Stimulated activated memory B cell treated with anti-CD40 and anti-IgM and Interleukin-4, amounts not matched to agents 10 μg/mL and 1 μg/mL and 100 μg/mL, for 72 hours (primary cell): ENCODE measurements around the gene UBA5.
"Not testable (repeated sequence)": the region's sequence is repeated elsewhere in the genome, so short reads cannot be mapped to it uniquely, and the experiment has no call there.

ENCODE experiments used
- ATAC-seq: fragments of 150-1000 bp; cut with Tn5 transposase; 2 replicates; pipeline ENCODE4 v1.10.0; 2021
- H3K27ac Mint-ChIP-seq: one replicate; pipeline ENCODE4 v1.8.0; 2022; ENCODE audit warnings: mild to moderate bottlenecking, mixed read lengths
- H3K27me3 Mint-ChIP-seq: one replicate; pipeline ENCODE4 v1.8.0; 2022; ENCODE audit warnings: mixed read lengths
- H3K36me3 Mint-ChIP-seq: one replicate; pipeline ENCODE4 v1.8.0; 2022; ENCODE audit warnings: mixed read lengths
- H3K4me1 Mint-ChIP-seq: one replicate; pipeline ENCODE4 v1.8.0; 2022; ENCODE audit warnings: mixed read lengths
- H3K4me3 Mint-ChIP-seq: one replicate; pipeline ENCODE4 v1.8.0; 2022; ENCODE audit warnings: mild to moderate bottlenecking, moderate library complexity, mixed read lengths
- H3K9me3 Mint-ChIP-seq: one replicate; pipeline ENCODE4 v1.8.0; 2022; ENCODE audit warnings: mixed read lengths

UBA5 gene

GRCh38 chr3:132660052-132660810 lies at the start of gene UBA5:
Gene UBA5 (plus strand): TSS chr3:132660329. CDS start chr3:132660538, 209 bp downstream.
- ATAC-seq: peak; percentile 88
- Mint-ChIP-seq H3K9me3 (no peaks in the 10 kb centered on the region), H3K36me3 (peaks cover 15% of the 10 kb centered on the region), H3K4me1 (peaks cover 56% of the 10 kb centered on the region), H3K27me3 (no peaks in the 10 kb centered on the region), H3K4me3 (peak within 1 kb of the TSS; percentile 95), H3K27ac (peak within 1 kb of the TSS; percentile 96)

DNA sequence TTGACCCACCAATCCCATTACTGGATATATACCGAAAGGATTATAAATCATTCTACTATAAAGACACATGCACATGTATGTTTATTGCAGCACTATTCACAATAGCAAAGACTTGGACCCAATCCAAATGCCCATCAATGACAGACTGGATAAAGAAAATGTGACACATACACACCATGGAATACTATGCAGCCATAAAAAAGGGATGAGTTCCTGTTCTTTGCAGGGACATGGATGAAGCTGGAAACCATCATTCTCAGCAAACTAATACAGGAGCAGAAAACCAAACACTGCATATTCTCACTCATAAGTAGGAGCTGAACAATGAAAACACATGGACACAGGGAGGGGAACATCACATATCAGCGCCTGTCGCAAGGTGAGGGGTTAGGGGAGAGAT lies 44.8 kb upstream of the UBA5 start:
- not testable (repeated sequence) for H3K9me3 Mint-ChIP-seq, ATAC-seq, H3K4me3 Mint-ChIP-seq, H3K27me3 Mint-ChIP-seq, H3K27ac Mint-ChIP-seq, H3K4me1 Mint-ChIP-seq
- H3K36me3 Mint-ChIP-seq: peaks cover 55% of the 10 kb centered on the region

DNA sequence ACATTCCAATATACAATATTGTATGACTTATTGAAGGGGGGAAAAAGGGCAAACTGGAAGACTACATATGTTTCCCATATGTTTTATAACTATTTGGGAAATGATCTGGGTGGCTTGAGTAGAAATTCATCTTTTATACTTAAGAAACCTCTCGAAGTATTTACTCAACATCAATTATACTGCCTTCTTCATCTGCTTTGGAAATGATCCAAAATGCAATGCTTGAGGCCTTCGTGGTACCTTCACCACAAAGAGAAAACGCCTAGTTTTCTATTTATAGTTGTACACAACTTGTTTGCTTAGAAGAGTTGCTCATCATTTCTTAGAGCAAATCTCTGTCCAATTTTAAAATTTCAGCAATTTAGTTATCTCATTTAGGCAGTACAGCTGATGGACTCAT lies 44.2 kb upstream of the UBA5 start:
- peaks cover 6% of the 10 kb centered on the region for H3K4me1 Mint-ChIP-seq
- H3K9me3 Mint-ChIP-seq: peaks cover 5% of the 10 kb centered on the region
- H3K4me3 Mint-ChIP-seq: no peak overlapping the region
- H3K36me3 Mint-ChIP-seq: peaks cover 56% of the 10 kb centered on the region
- no peaks in the 10 kb centered on the region for H3K27me3 Mint-ChIP-seq
- no peak for ATAC-seq
- H3K27ac Mint-ChIP-seq: no peak overlapping the region

GRCh38 chr3:132616780-132617179 lies 43.3 kb upstream of the UBA5 start:
- no peak for ATAC-seq
- H3K4me1 Mint-ChIP-seq: no peaks in the 10 kb centered on the region
- no peak overlapping the region for H3K4me3 Mint-ChIP-seq
- H3K27me3 Mint-ChIP-seq: no peaks in the 10 kb centered on the region
- H3K9me3 Mint-ChIP-seq: peaks cover 5% of the 10 kb centered on the region
- no peak overlapping the region for H3K27ac Mint-ChIP-seq
- peaks cover 53% of the 10 kb centered on the region for H3K36me3 Mint-ChIP-seq

DNA sequence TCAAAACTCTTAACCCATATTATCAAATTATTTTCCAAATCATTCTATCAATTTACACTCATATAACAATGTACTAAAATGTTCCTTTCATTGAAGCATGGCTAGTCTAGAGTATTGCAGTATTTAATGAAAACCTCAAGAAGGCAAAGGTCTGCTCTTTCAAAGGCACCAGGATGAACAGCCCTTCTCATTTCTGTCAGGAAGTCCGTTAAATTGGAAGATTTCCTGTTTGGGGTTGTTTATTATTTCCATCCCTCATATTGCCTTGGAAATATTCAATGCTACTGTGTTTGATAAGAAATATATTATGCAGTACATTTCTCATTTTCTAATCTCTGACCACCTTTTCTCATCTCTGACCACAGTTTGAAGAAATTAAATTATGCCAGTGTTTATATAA lies 38.0 kb upstream of the UBA5 start:
- H3K4me3 Mint-ChIP-seq: no peak overlapping the region
- H3K27ac Mint-ChIP-seq: no peak overlapping the region
- no peak for ATAC-seq
- peaks cover 45% of the 10 kb centered on the region for H3K36me3 Mint-ChIP-seq
- peaks cover 8% of the 10 kb centered on the region for H3K4me1 Mint-ChIP-seq
- H3K9me3 Mint-ChIP-seq: no peaks in the 10 kb centered on the region
- H3K27me3 Mint-ChIP-seq: no peaks in the 10 kb centered on the region

DNA sequence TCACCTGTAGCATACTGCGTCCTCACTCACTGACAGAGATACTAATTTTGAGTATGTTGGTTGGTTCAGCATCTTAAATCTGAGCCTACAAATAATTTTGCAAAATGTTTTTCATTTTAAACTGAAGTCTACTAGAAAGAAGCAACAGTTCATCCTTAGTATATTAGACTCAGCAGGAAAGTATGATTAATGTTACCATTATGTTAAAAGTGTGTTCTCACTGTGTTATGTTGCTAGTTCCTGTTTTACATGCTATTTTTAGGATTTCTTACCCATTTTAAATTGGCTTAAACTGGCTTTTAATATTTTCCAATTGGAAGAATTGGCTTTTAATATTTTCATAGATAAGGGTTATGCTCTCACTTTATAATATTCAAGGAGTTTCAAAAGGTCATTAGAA lies 37.4 kb upstream of the UBA5 start:
- H3K27me3 Mint-ChIP-seq: no peaks in the 10 kb centered on the region
- no peak for ATAC-seq
- no peak overlapping the region for H3K27ac Mint-ChIP-seq
- no peak overlapping the region for H3K4me3 Mint-ChIP-seq
- H3K4me1 Mint-ChIP-seq: peaks cover 8% of the 10 kb centered on the region
- peaks cover 45% of the 10 kb centered on the region for H3K36me3 Mint-ChIP-seq
- no peaks in the 10 kb centered on the region for H3K9me3 Mint-ChIP-seq

DNA sequence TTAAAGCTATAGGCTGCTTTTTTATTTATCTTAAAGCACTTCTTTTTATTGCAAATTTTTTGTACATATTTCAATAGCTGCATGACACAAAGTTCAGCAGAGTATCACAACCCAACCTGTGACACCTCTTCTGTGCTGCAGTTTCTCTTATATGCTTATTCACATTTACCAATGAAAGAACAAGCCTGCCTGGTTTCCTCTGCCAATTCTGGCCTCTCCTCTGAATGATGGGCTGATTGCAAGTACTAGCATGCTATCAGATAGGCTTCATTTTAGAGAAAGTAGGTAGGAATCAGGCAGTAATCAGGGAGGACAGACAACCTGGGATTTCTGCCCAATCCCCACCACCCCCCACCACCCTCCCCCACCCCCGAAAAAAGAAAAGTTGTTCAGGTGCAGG lies 36.5 kb upstream of the UBA5 start:
- peaks cover 50% of the 10 kb centered on the region for H3K36me3 Mint-ChIP-seq
- no peak overlapping the region for H3K27ac Mint-ChIP-seq
- H3K4me3 Mint-ChIP-seq: no peak overlapping the region
- no peaks in the 10 kb centered on the region for H3K27me3 Mint-ChIP-seq
- no peak for ATAC-seq
- no peaks in the 10 kb centered on the region for H3K9me3 Mint-ChIP-seq
- H3K4me1 Mint-ChIP-seq: peaks cover 8% of the 10 kb centered on the region

- Mint-ChIP-seq H3K9me3 (no peaks in the 10 kb centered on the region), H3K4me3 (no peak overlapping the region), H3K4me1 (peaks cover 8% of the 10 kb centered on the region), H3K27me3 (no peaks in the 10 kb centered on the region), H3K36me3 (peaks cover 55% of the 10 kb centered on the region), H3K27ac (no peak overlapping the region)
- ATAC-seq: no peak
These were observed 35.3 kb upstream of the UBA5 start for GRCh38 chr3:132624790-132625189.

DNA sequence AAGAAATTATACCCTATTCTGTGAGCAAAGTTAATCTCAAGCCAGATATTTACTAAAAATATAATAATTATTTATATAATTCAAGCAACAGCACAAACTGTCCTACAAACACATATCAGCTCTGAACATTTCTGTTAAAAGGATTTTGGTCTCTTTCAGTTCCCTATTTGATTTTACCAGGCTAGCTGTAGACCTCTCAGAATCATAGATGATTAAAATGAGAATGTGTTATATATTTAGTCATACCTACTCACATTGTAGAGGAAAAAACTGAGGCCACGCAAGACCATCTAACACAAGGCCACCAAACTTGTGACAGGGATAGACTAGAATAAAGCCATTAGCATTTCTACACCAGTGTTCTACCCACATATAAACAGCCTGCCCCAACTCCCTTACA lies 34.5 kb upstream of the UBA5 start:
- peaks cover 55% of the 10 kb centered on the region for H3K36me3 Mint-ChIP-seq
- H3K9me3 Mint-ChIP-seq: no peaks in the 10 kb centered on the region
- no peaks in the 10 kb centered on the region for H3K27me3 Mint-ChIP-seq
- H3K27ac Mint-ChIP-seq: peak overlapping the region; percentile 75
- no peak overlapping the region for H3K4me3 Mint-ChIP-seq
- peaks cover 8% of the 10 kb centered on the region for H3K4me1 Mint-ChIP-seq
- peak; percentile 73 for ATAC-seq

GRCh38 chr3:132626955-132627354 lies 33.2 kb upstream of the UBA5 start:
- Mint-ChIP-seq H3K9me3 (no peaks in the 10 kb centered on the region), H3K36me3 (peaks cover 46% of the 10 kb centered on the region), H3K4me1 (peaks cover 8% of the 10 kb centered on the region), H3K4me3 (no peak overlapping the region), H3K27ac (no peak overlapping the region), H3K27me3 (no peaks in the 10 kb centered on the region)
- ATAC-seq: no peak

- Mint-ChIP-seq H3K9me3 (no peaks in the 10 kb centered on the region), H3K27me3 (no peaks in the 10 kb centered on the region), H3K4me1 (peaks cover 8% of the 10 kb centered on the region), H3K27ac (no peak overlapping the region), H3K36me3 (peaks cover 51% of the 10 kb centered on the region), H3K4me3 (no peak overlapping the region)
- no peak for ATAC-seq
These were observed 32.0 kb upstream of the UBA5 start for GRCh38 chr3:132628157-132628556.

- no peak for ATAC-seq
- Mint-ChIP-seq H3K4me3 (no peak overlapping the region), H3K36me3 (peaks cover 58% of the 10 kb centered on the region), H3K27me3 (no peaks in the 10 kb centered on the region), H3K9me3 (no peaks in the 10 kb centered on the region), H3K27ac (no peak overlapping the region), H3K4me1 (peaks cover 8% of the 10 kb centered on the region)
These were observed 30.2 kb upstream of the UBA5 start for GRCh38 chr3:132629928-132630327.

- peaks cover 60% of the 10 kb centered on the region for H3K36me3 Mint-ChIP-seq
- no peak overlapping the region for H3K4me3 Mint-ChIP-seq
- no peaks in the 10 kb centered on the region for H3K27me3 Mint-ChIP-seq
- no peaks in the 10 kb centered on the region for H3K9me3 Mint-ChIP-seq
- no peak overlapping the region for H3K27ac Mint-ChIP-seq
- H3K4me1 Mint-ChIP-seq: peaks cover 7% of the 10 kb centered on the region
- ATAC-seq: no peak
These were observed 29.5 kb upstream of the UBA5 start for GRCh38 chr3:132630612-132631011.

DNA sequence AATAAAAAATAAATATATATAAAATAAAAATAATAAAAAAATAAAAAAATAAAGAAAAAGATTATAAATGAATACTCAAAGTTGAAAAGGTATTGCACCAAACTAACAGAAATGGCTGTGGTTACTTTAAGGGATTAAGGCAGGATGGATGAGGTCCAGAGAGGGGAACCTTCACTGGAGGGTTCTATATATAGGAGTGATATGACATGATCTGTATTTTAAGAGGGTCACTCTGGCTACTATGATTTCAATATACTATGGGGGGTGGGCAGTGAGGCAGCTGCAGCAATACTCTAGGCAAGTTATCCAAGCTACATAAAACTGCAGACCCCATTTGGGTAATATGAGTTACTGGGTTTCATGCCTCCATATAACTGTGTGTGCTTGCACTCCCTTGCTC lies 25.1 kb upstream of the UBA5 start:
- Mint-ChIP-seq H3K9me3 (no peaks in the 10 kb centered on the region), H3K36me3 (peaks cover 53% of the 10 kb centered on the region), H3K4me3 (no peak overlapping the region), H3K27ac (no peak overlapping the region), H3K4me1 (no peaks in the 10 kb centered on the region), H3K27me3 (no peaks in the 10 kb centered on the region)
- ATAC-seq: no peak

DNA sequence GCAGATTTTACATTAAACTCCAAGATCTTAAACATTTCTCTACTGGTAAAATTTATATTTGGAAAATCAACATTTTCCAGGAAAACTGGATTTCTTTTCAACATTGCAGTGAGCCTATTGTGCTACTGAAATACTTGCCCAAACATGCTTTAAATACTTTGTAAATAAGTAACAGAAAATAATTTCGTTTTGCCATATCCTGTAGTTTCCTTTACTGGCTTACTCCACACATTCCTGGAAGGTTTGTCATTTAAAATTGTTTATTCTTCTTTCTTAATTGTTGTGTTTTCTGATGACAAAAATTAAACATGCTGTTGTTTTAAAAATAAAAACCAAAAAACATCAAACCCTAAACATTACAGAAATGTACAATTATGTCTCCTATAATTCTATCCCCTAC lies 22.5 kb upstream of the UBA5 start:
- Mint-ChIP-seq H3K9me3 (no peaks in the 10 kb centered on the region), H3K36me3 (peaks cover 66% of the 10 kb centered on the region), H3K4me1 (peaks cover 6% of the 10 kb centered on the region), H3K27ac (no peak overlapping the region), H3K27me3 (no peaks in the 10 kb centered on the region), H3K4me3 (no peak overlapping the region)
- ATAC-seq: no peak

GRCh38 chr3:132638706-132639105 lies 21.4 kb upstream of the UBA5 start:
- Mint-ChIP-seq H3K27me3 (no peaks in the 10 kb centered on the region), H3K27ac (no peak overlapping the region), H3K4me3 (no peak overlapping the region), H3K9me3 (no peaks in the 10 kb centered on the region), H3K4me1 (peaks cover 6% of the 10 kb centered on the region), H3K36me3 (peaks cover 56% of the 10 kb centered on the region)
- no peak for ATAC-seq
